Nephron progenitor cell (in vitro differentiated cells): Measurements from ENCODE around the gene OR51E2.

Experiments
- DNase-seq: peaks from one replicate; pipeline ENCODE4 v3.0.0; 2021
- H3K27ac Mint-ChIP-seq: 2 replicates; pipeline ENCODE4 v1.8.0; 2021; ENCODE audit warnings: mild to moderate bottlenecking, moderate library complexity, mixed read lengths
- H3K27me3 Mint-ChIP-seq: 2 replicates; pipeline ENCODE4 v1.8.0; 2021; ENCODE audit warnings: mild to moderate bottlenecking, low read depth, mixed read lengths; ENCODE audit not compliant: poor library complexity
- H3K36me3 Mint-ChIP-seq: 2 replicates; pipeline ENCODE4 v1.8.0; 2021; ENCODE audit warnings: low read depth, mixed read lengths
- H3K4me1 Mint-ChIP-seq: 2 replicates; pipeline ENCODE4 v1.8.0; 2021; ENCODE audit warnings: mixed read lengths
- H3K4me3 Mint-ChIP-seq: 2 replicates; pipeline ENCODE4 v1.8.0; 2021; ENCODE audit warnings: mild to moderate bottlenecking, moderate library complexity, mixed read lengths
- H3K9me3 Mint-ChIP-seq: 2 replicates; pipeline ENCODE4 v1.8.0; 2021; ENCODE audit warnings: mild to moderate bottlenecking, moderate library complexity, mixed read lengths
- CTCF ChIP-seq: fragments of 200-600 bp; sonication (generic); IDR thresholded peaks from 2 replicates; pipeline ENCODE4 v1.5.0; 2021; ENCODE audit warnings: antibody characterized with exemption

Gene OR51E2

GRCh38 chr11:4642043-4642442, 55.6 kb downstream of the OR51E2 start:
- H3K36me3 Mint-ChIP-seq, result no peaks in the 10 kb centered on the region
- TF ChIP-seq CTCF, result no peak
- no peaks in the 10 kb centered on the region for H3K9me3 Mint-ChIP-seq
- H3K27ac Mint-ChIP-seq, result no peak overlapping the region
- peaks cover 41% of the 10 kb centered on the region for H3K4me1 Mint-ChIP-seq
- no peak for DNase-seq
- H3K27me3 Mint-ChIP-seq, result peaks cover 2% of the 10 kb centered on the region
- H3K4me3 Mint-ChIP-seq, result no peak overlapping the region

GRCh38 chr11:4641501-4641900, 56.2 kb downstream of the OR51E2 start:
- no peak overlapping the region for H3K27ac Mint-ChIP-seq
- DNase-seq, result no peak
- TF ChIP-seq CTCF, result no peak
- H3K4me3 Mint-ChIP-seq, result no peak overlapping the region
- no peaks in the 10 kb centered on the region for H3K36me3 Mint-ChIP-seq
- H3K27me3 Mint-ChIP-seq, result peaks cover 2% of the 10 kb centered on the region
- H3K4me1 Mint-ChIP-seq, result peaks cover 41% of the 10 kb centered on the region
- H3K9me3 Mint-ChIP-seq, result no peaks in the 10 kb centered on the region

GRCh38 chr11:4639931-4640330, 57.7 kb downstream of the OR51E2 start:
- H3K27me3 Mint-ChIP-seq, result peaks cover 2% of the 10 kb centered on the region
- H3K27ac Mint-ChIP-seq, result no peak overlapping the region
- H3K9me3 Mint-ChIP-seq, result no peaks in the 10 kb centered on the region
- no peaks in the 10 kb centered on the region for H3K36me3 Mint-ChIP-seq
- H3K4me3 Mint-ChIP-seq, result no peak overlapping the region
- no peak for DNase-seq
- peaks cover 34% of the 10 kb centered on the region for H3K4me1 Mint-ChIP-seq
- TF ChIP-seq CTCF, result no peak

- Mint-ChIP-seq H3K4me1 (peaks cover 12% of the 10 kb centered on the region), H3K27me3 (peaks cover 4% of the 10 kb centered on the region), H3K9me3 (no peaks in the 10 kb centered on the region), H3K36me3 (no peaks in the 10 kb centered on the region), H3K27ac (no peak overlapping the region), H3K4me3 (no peak overlapping the region)
- TF ChIP-seq CTCF, result no peak
- no peak for DNase-seq
Observed at GRCh38 chr11:4637662-4638047, 60.0 kb downstream of the OR51E2 start.

GRCh38 chr11:4636962-4637661, 60.5 kb downstream of the OR51E2 start, which contains the start of gene OR51D1:
Gene OR51D1 (plus strand): TSS chr11:4637477. CDS start chr11:4639791, 2,314 bp downstream.
- no peaks in the 10 kb centered on the region for H3K36me3 Mint-ChIP-seq
- peak; percentile 86 for DNase-seq
- peaks cover 1% of the 10 kb centered on the region for H3K9me3 Mint-ChIP-seq
- H3K27me3 Mint-ChIP-seq, result peaks cover 4% of the 10 kb centered on the region
- no peak within 1 kb of the TSS for H3K27ac Mint-ChIP-seq
- peaks cover 6% of the 10 kb centered on the region for H3K4me1 Mint-ChIP-seq
- TF ChIP-seq CTCF, result peak; percentile 88
- no peak within 1 kb of the TSS for H3K4me3 Mint-ChIP-seq

- no peak for TF ChIP-seq CTCF
- no peaks in the 10 kb centered on the region for H3K4me1 Mint-ChIP-seq
- no peak overlapping the region for H3K4me3 Mint-ChIP-seq
Observed at GRCh38 chr11:4636136-4636535, 61.5 kb downstream of the OR51E2 start.

More at GRCh38 chr11:4636136-4636535, 61.5 kb downstream of the OR51E2 start:
- peaks cover 4% of the 10 kb centered on the region for H3K27me3 Mint-ChIP-seq
- H3K27ac Mint-ChIP-seq, result no peak overlapping the region
- H3K9me3 Mint-ChIP-seq, result peaks cover 11% of the 10 kb centered on the region
- no peak for DNase-seq
- no peaks in the 10 kb centered on the region for H3K36me3 Mint-ChIP-seq
